SK-N-SH treated with all-trans-retinoic acid at 6 μM for 48 hours (cell line): ENCODE data around the gene SERPINA12.
"Not testable (repeated sequence)": the region's sequence is repeated elsewhere in the genome, so short reads cannot be mapped to it uniquely, and the experiment has no call there.

Experiments used
- ATAC-seq: fragments of 200-7000 bp; cut with Tn5 transposase; 3 replicates; pipeline ENCODE4 v1.9.1; 2020; ENCODE audit warnings: mild to moderate bottlenecking, moderate library complexity
- ARNTL ChIP-seq: fragments of 450-650 bp; formaldehyde crosslinking; IDR thresholded peaks from 2 replicates; pipeline ENCODE4 v1.5.0; 2020; ENCODE audit warnings: low read depth, mild to moderate bottlenecking, moderate library complexity, borderline replicate concordance
- CREB5 ChIP-seq: fragments of 250-450 bp; sonication (Bioruptor Pico); IDR thresholded peaks from 2 replicates; pipeline ENCODE4 v1.5.1; 2020; ENCODE audit warnings: low read depth, mild to moderate bottlenecking, moderate library complexity
- CSDC2 ChIP-seq: fragments of 250-450 bp; sonication (Bioruptor Pico); IDR thresholded peaks from 2 replicates; pipeline ENCODE4 v1.5.0; 2020; ENCODE audit warnings: mild to moderate bottlenecking, moderate library complexity
- CSRNP3 ChIP-seq: fragments of 250-450 bp; sonication (Bioruptor Pico); IDR thresholded peaks from 2 replicates; pipeline ENCODE4 v1.5.1; 2021; ENCODE audit warnings: mild to moderate bottlenecking, moderate library complexity
- ESRRG ChIP-seq: fragments of 250-450 bp; sonication (Bioruptor Pico); IDR thresholded peaks from 2 replicates; pipeline ENCODE4 v1.6.1; 2021; ENCODE audit warnings: mild to moderate bottlenecking
- GLIS3 ChIP-seq: fragments of 250-450 bp; sonication (Bioruptor Pico); IDR thresholded peaks from 2 replicates; pipeline ENCODE4 v1.5.0; 2020; ENCODE audit warnings: mild to moderate bottlenecking, moderate library complexity
- ISL1 ChIP-seq: fragments of 250-450 bp; sonication (Bioruptor Pico); IDR thresholded peaks from 2 replicates; pipeline ENCODE4 v2.1.2; 2022; ENCODE audit warnings: mild to moderate bottlenecking, moderate library complexity
- OSR1 ChIP-seq: fragments of 250-450 bp; sonication (Bioruptor Pico); IDR thresholded peaks from 2 replicates; pipeline ENCODE4 v1.8.0; 2022; ENCODE audit warnings: moderate library complexity, mild to moderate bottlenecking, inconsistent platforms
- PATZ1 ChIP-seq: fragments of 250-450 bp; sonication (Bioruptor Pico); IDR thresholded peaks from 2 replicates; pipeline ENCODE4 v1.8.0; 2020; ENCODE audit warnings: mild to moderate bottlenecking, moderate library complexity, borderline replicate concordance
- PPARA ChIP-seq: fragments of 250-450 bp; sonication (Bioruptor Pico); IDR thresholded peaks from 2 replicates; pipeline ENCODE4 v1.5.0; 2020; ENCODE audit warnings: mild to moderate bottlenecking, borderline replicate concordance
- RARB ChIP-seq: fragments of 250-450 bp; sonication (Bioruptor Pico); IDR thresholded peaks from 2 replicates; pipeline ENCODE4 v1.8.0; 2021; ENCODE audit warnings: mild to moderate bottlenecking, moderate library complexity
- SNAI2 ChIP-seq: fragments of 250-450 bp; sonication (Bioruptor Pico); IDR thresholded peaks from 2 replicates; pipeline ENCODE4 v1.5.0; 2020; ENCODE audit warnings: mild to moderate bottlenecking, moderate library complexity
- TCF4 ChIP-seq: fragments of 250-450 bp; sonication (Bioruptor Pico); IDR thresholded peaks from 2 replicates; pipeline ENCODE4 v1.8.0; 2021; ENCODE audit warnings: mild to moderate bottlenecking, moderate library complexity, borderline replicate concordance
- TOX ChIP-seq: fragments of 250-450 bp; sonication (Bioruptor Pico); IDR thresholded peaks from 2 replicates; pipeline ENCODE4 v1.8.0; 2021; ENCODE audit warnings: mild to moderate bottlenecking, moderate library complexity, borderline replicate concordance
- TSHZ2 ChIP-seq: fragments of 250-450 bp; sonication (Bioruptor Pico); IDR thresholded peaks from 2 replicates; pipeline ENCODE4 v1.5.0; 2020; ENCODE audit warnings: mild to moderate bottlenecking, moderate library complexity
- ZFP3 ChIP-seq: fragments of 250-450 bp; sonication (Bioruptor Pico); IDR thresholded peaks from 2 replicates; pipeline ENCODE4 v1.5.0; 2020; ENCODE audit warnings: mild to moderate bottlenecking, moderate library complexity
- ZFP30 ChIP-seq: fragments of 450-650 bp; formaldehyde crosslinking; IDR thresholded peaks from 2 replicates; pipeline ENCODE4 v1.5.0; 2022; ENCODE audit warnings: mild to moderate bottlenecking, moderate library complexity
- ZNF70 ChIP-seq: fragments of 450-650 bp; formaldehyde crosslinking; IDR thresholded peaks from 2 replicates; pipeline ENCODE4 v1.5.0; 2020; ENCODE audit warnings: mild to moderate bottlenecking, moderate library complexity
- ZNF8 ChIP-seq: fragments of 450-650 bp; formaldehyde crosslinking; IDR thresholded peaks from 2 replicates; pipeline ENCODE4 v1.5.0; 2020; ENCODE audit warnings: mild to moderate bottlenecking, moderate library complexity

The SERPINA12 gene

GRCh38 chr14:94517248-94517640, 8.0 kb upstream of the SERPINA12 start:
- TF ChIP-seq ZFP3 (CRISPR knock-in tag) (no peak), ZFP30 (CRISPR knock-in tag) (no peak), PATZ1 (CRISPR knock-in tag) (no peak), CSDC2 (CRISPR knock-in tag) (no peak)
- TF ChIP-seq, all 23 proteins: peak for 0
- no peak for ATAC-seq

GRCh38 chr14:94515856-94516255, 6.6 kb upstream of the SERPINA12 start:
- TF ChIP-seq ZNF8 (CRISPR knock-in tag), result no peak
- no peak for TF ChIP-seq ESRRG (CRISPR knock-in tag)
- TF ChIP-seq GLIS3 (CRISPR knock-in tag), result no peak
- no peak for TF ChIP-seq ISL1 (CRISPR knock-in tag)
- TF ChIP-seq TCF4 (CRISPR knock-in tag), result no peak
- no peak for TF ChIP-seq OSR1 (CRISPR knock-in tag)
- TF ChIP-seq CSRNP3, result no peak
- TF ChIP-seq ARNTL (CRISPR knock-in tag), result no peak
- no peak for TF ChIP-seq PPARA (CRISPR knock-in tag)
- no peak for TF ChIP-seq ZFP3 (CRISPR knock-in tag)
- TF ChIP-seq ZFP30 (CRISPR knock-in tag), result no peak
- TF ChIP-seq CSDC2 (CRISPR knock-in tag), result no peak
- no peak for TF ChIP-seq TSHZ2 (CRISPR knock-in tag)
- TF ChIP-seq TOX (CRISPR knock-in tag), result no peak
- no peak for TF ChIP-seq RARB (CRISPR knock-in tag)

GRCh38 chr14:94515426-94515825, 6.2 kb upstream of the SERPINA12 start:
- no peak for ATAC-seq
- TF ChIP-seq ZNF8 (CRISPR knock-in tag) (no peak), ZFP30 (CRISPR knock-in tag) (no peak), CSRNP3 (no peak), OSR1 (CRISPR knock-in tag) (no peak), CSDC2 (CRISPR knock-in tag) (no peak), SNAI2 (CRISPR knock-in tag) (no peak), ZNF70 (no peak), ZFP3 (CRISPR knock-in tag) (no peak), PATZ1 (CRISPR knock-in tag) (no peak), ARNTL (CRISPR knock-in tag) (no peak)

More at GRCh38 chr14:94515856-94516255, 6.6 kb upstream of the SERPINA12 start:
- no peak for ATAC-seq

GRCh38 chr14:94514351-94514750, 5.1 kb upstream of the SERPINA12 start:
- TF ChIP-seq CREB5 (CRISPR knock-in tag), result no peak
- no peak for ATAC-seq

GRCh38 chr14:94510481-94510880, 1.2 kb upstream of the SERPINA12 start:
- not testable (repeated sequence) for ATAC-seq
